Neural crest cell (in vitro differentiated cells): Measurements from ENCODE around the gene ZNF747. TPM values are rescaled to one million over a fixed set of nuclear protein-coding genes. Genes with fewer than 3 reads are reported as not detected.

Source experiments
- DNase-seq: peaks from one replicate; pipeline ENCODE4 v3.0.0; 2021; ENCODE audit warnings: low read depth, mixed read lengths, low spot score
- H3K27ac Mint-ChIP-seq: one replicate; pipeline ENCODE4 v1.8.0; 2021; ENCODE audit warnings: mild to moderate bottlenecking, mixed read lengths; ENCODE audit not compliant: unreplicated experiment
- H3K27me3 Mint-ChIP-seq: 2 replicates; pipeline ENCODE4 v1.8.0; 2021; ENCODE audit warnings: low read depth, mild to moderate bottlenecking, mixed read lengths
- H3K36me3 Mint-ChIP-seq: 2 replicates; pipeline ENCODE4 v1.8.0; 2021; ENCODE audit warnings: low read depth, mild to moderate bottlenecking, mixed read lengths
- H3K4me1 Mint-ChIP-seq: 2 replicates; pipeline ENCODE4 v1.8.0; 2021; ENCODE audit warnings: mixed read lengths
- H3K4me3 Mint-ChIP-seq: one replicate; pipeline ENCODE4 v1.8.0; 2021; ENCODE audit warnings: mild to moderate bottlenecking, mixed read lengths
- H3K9me3 Mint-ChIP-seq: 2 replicates; pipeline ENCODE4 v1.8.0; 2021; ENCODE audit warnings: mixed read lengths
- CTCF ChIP-seq: fragments of 200-600 bp; sonication (generic); conservative IDR thresholded peaks from 2 replicates; pipeline ENCODE4 v1.5.0; 2021; ENCODE audit warnings: antibody characterized with exemption, mild to moderate bottlenecking
- total RNA-seq: library from RNA; stranded (reverse); gene quantifications from 2 replicates; pipeline ENCODE4 v1.2.1, GENCODE V29; 2021

Gene ZNF747
- total RNA-seq, 1 donor from 2014 or later: 10.5 TPM

GRCh38 chr16:30561089-30561816 lies 26.6 kb upstream of the ZNF747 start:
- Mint-ChIP-seq H3K4me3 (peak overlapping the region; percentile 67), H3K27ac (no peak overlapping the region), H3K27me3 (no peaks in the 10 kb centered on the region), H3K4me1 (peaks cover 25% of the 10 kb centered on the region), H3K36me3 (peaks cover 1% of the 10 kb centered on the region), H3K9me3 (no peaks in the 10 kb centered on the region)
- no peak for TF ChIP-seq CTCF
- DNase-seq: no peak

GRCh38 chr16:30559690-30560089 lies 25.0 kb upstream of the ZNF747 start:
- no peak for TF ChIP-seq CTCF
- Mint-ChIP-seq H3K9me3 (no peaks in the 10 kb centered on the region), H3K4me3 (peak overlapping the region; percentile 45), H3K27ac (peak overlapping the region; percentile 6), H3K4me1 (peaks cover 24% of the 10 kb centered on the region), H3K27me3 (no peaks in the 10 kb centered on the region), H3K36me3 (peaks cover 4% of the 10 kb centered on the region)
- no peak for DNase-seq

GRCh38 chr16:30558789-30559377 lies 24.2 kb upstream of the ZNF747 start:
- Mint-ChIP-seq H3K27ac (peak overlapping the region; percentile 99), H3K36me3 (peaks cover 11% of the 10 kb centered on the region), H3K27me3 (no peaks in the 10 kb centered on the region), H3K4me3 (peak overlapping the region; percentile 96), H3K9me3 (no peaks in the 10 kb centered on the region), H3K4me1 (peaks cover 29% of the 10 kb centered on the region)
- TF ChIP-seq CTCF: no peak
- no peak for DNase-seq

GRCh38 chr16:30557957-30558788 lies 23.5 kb upstream of the ZNF747 start, which contains the start of gene ZNF764:
ZNF764 (minus strand) TSS chr16:30558374; CDS start chr16:30558182, 192 bp downstream.
- no peaks in the 10 kb centered on the region for H3K9me3 Mint-ChIP-seq
- H3K27ac Mint-ChIP-seq: peak within 1 kb of the TSS; percentile 99
- DNase-seq: peak; percentile 91
- H3K4me1 Mint-ChIP-seq: peaks cover 34% of the 10 kb centered on the region
- no peak for TF ChIP-seq CTCF
- peak within 1 kb of the TSS; percentile 96 for H3K4me3 Mint-ChIP-seq
- peaks cover 15% of the 10 kb centered on the region for H3K36me3 Mint-ChIP-seq
- H3K27me3 Mint-ChIP-seq: no peaks in the 10 kb centered on the region

GRCh38 chr16:30557707-30557956 lies 23.0 kb upstream of the ZNF747 start:
- peaks cover 15% of the 10 kb centered on the region for H3K36me3 Mint-ChIP-seq
- H3K27ac Mint-ChIP-seq: peak overlapping the region; percentile 83
- peak; percentile 15 for DNase-seq
- no peaks in the 10 kb centered on the region for H3K9me3 Mint-ChIP-seq
- peaks cover 34% of the 10 kb centered on the region for H3K4me1 Mint-ChIP-seq
- H3K4me3 Mint-ChIP-seq: peak overlapping the region; percentile 96
- TF ChIP-seq CTCF: no peak
- H3K27me3 Mint-ChIP-seq: no peaks in the 10 kb centered on the region
